IMR-90 (cell line): Measurements from ENCODE around the gene B4GALT1.
"Not testable (repeated sequence)": the region's sequence is repeated elsewhere in the genome, so short reads cannot be mapped to it uniquely, and the experiment has no call there.

Source experiments
- CEBPB ChIP-seq: IDR thresholded peaks from 2 replicates; pipeline ENCODE4 v1.6.1; 2012; ENCODE audit warnings: low read depth, low read length, improper control_type of control experiment
- CHD1 ChIP-seq: IDR thresholded peaks from 2 replicates; pipeline ENCODE4 v1.6.1; 2012; ENCODE audit warnings: low read depth, low read length, improper control_type of control experiment
- CTCF ChIP-seq: conservative IDR thresholded peaks from 2 replicates; pipeline ENCODE4 v1.5.1; 2012; ENCODE audit warnings: mild to moderate bottlenecking, low read depth, low read length, improper control_type of control experiment
- ELK1 ChIP-seq: fragments of 150-350 bp; IDR thresholded peaks from 2 replicates; pipeline ENCODE4 v1.6.1; 2016; ENCODE audit warnings: low read depth, mild to moderate bottlenecking, low read length, moderate library complexity, borderline replicate concordance
- MXI1 ChIP-seq: IDR thresholded peaks from 2 replicates; pipeline ENCODE4 v1.6.1; 2012; ENCODE audit warnings: low read depth, mild to moderate bottlenecking, low read length, moderate library complexity, borderline replicate concordance
- POLR2A ChIP-seq: IDR thresholded peaks from 2 replicates; pipeline ENCODE4 v1.6.1; 2012; ENCODE audit warnings: mild to moderate bottlenecking, low read depth, low read length
- RAD21 ChIP-seq: IDR thresholded peaks from 2 replicates; pipeline ENCODE4 v1.6.1; 2012; ENCODE audit warnings: low read length, improper control_type of control experiment
- RFX5 ChIP-seq: IDR thresholded peaks from 2 replicates; pipeline ENCODE4 v1.8.0; 2012; ENCODE audit warnings: low read depth, mild to moderate bottlenecking, low read length, moderate library complexity
- SMC3 ChIP-seq: fragments of 150-350 bp; IDR thresholded peaks from 2 replicates; pipeline ENCODE4 v1.6.1; 2016; ENCODE audit warnings: low read depth, mild to moderate bottlenecking, antibody characterized with exemption, low read length, moderate library complexity

GRCh38 chr9:33164921-33165262, 2.2 kb downstream of the B4GALT1 start:
- TF ChIP-seq CTCF, CEBPB, SMC3, RAD21, CHD1, RFX5, MXI1, POLR2A, ELK1: not testable (repeated sequence)
